ENCODE data around the gene IFT81. TPM values are rescaled to one million over a fixed set of nuclear protein-coding genes. Genes with fewer than 3 reads are reported as not detected.
"Not testable (repeated sequence)": the region's sequence is repeated elsewhere in the genome, so short reads cannot be mapped to it uniquely, and the experiment has no call there.

The IFT81 gene
- polyA plus RNA-seq, 12 donors, result 12.4 to 33.8 (median 21.1) TPM; not detected in 1

DNA sequence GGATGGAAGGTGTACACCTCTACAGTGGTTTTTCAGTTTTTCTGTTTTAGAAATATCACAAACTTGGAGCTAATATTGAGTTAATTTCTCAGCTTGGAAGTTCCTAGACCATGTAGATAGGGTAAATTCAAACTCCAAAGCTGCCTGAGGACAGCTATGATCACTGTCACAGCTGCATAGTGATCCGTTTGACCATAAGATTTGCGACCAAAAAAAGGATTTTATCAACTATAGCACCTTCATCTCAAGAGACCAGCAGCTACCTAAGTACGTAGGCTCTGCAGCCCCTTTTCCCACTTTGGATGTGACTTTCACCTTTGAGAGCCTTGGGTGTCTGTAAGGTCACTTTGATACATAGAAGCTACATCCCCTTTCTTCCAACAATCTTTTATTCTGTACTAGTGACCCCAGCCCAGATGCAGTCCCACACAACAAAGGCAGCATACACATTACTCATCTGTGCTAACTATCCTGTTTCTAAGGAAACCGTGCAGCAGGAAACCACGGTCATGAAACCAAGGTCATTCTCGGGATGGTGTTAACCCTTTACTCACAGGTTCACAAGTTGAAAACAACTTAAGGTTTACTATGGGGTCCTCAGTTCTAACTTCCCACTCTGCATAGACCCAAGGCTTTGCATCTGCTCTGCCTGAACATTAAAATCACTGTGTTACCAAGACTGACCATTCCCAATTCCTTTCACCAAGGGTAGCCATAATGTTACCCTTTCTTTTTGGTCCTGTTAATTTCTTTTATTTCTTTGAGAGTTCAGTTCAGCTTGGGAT lies 75.4 kb downstream of the IFT81 start:
- no peak for DNase-seq

DNA sequence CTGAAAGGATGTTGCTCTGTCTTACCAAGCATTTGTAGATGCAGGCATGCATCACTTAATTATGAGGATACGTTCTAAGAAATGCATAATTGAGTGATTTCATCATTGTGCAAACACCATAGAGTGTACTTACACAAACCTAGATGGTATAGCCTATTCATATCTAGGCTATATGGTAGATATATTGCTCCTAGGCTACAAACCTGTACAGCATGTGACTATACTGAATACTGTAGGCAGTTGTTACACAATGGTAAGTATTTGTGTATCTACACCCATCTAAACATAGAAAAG lies 75.9 kb downstream of the IFT81 start:
- DNase-seq, result no peak

DNA sequence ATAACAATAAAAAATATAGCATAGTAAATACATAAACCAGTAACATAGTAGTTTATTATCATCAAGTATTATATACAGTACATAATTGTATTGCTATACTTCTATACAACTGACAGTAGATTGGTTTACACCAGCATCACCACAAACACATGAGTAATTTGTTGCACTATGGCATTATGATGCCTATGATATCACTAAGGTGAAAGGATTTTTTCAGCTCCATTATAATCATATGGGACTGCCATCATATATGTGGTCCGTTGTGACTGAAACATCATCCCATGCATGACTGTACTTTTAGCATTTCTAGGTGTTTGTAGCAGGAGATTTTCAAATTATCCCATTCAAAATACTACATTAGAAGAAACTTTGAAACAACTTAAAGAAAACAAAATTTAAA lies 77.8 kb downstream of the IFT81 start:
- no peak for DNase-seq

DNA sequence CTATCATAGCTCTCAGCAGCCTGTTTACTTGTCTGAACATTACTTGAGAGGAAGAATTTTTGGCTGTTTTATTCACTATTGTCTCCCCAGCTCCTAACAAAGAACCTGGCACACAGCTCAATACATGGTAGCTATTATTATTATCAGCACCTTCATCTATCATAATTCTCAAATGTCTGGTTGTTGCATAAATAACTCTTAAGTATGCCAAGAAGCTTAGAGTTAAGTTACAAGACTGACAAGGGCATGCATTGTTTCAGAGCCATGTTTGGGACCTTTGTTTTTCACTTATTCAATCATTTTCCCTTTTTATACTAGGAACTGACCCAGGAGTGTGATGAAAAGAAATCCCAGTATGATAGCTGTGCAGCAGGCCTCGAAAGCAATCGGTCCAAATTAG lies 79.4 kb downstream of the IFT81 start:
- no peak for DNase-seq

DNA sequence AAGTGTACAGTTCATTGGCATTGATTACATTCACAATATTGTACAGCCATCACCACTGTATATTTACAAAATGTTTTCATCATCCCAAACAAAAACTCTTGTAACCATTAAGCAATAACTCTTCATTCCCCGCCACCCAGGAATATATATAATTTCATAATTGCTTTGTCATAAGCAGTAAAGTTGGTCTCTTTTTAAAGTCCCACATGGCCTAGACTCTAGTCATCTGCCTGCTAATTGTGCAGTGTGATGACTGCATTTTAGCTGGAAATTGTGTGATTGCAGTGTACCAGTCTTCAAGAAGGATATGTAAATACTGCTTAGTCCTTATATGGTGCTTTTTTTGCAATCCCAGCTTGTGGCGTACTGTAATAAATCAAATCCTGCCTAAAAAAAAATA lies 81.8 kb downstream of the IFT81 start:
- DNase-seq, result no peak

DNA sequence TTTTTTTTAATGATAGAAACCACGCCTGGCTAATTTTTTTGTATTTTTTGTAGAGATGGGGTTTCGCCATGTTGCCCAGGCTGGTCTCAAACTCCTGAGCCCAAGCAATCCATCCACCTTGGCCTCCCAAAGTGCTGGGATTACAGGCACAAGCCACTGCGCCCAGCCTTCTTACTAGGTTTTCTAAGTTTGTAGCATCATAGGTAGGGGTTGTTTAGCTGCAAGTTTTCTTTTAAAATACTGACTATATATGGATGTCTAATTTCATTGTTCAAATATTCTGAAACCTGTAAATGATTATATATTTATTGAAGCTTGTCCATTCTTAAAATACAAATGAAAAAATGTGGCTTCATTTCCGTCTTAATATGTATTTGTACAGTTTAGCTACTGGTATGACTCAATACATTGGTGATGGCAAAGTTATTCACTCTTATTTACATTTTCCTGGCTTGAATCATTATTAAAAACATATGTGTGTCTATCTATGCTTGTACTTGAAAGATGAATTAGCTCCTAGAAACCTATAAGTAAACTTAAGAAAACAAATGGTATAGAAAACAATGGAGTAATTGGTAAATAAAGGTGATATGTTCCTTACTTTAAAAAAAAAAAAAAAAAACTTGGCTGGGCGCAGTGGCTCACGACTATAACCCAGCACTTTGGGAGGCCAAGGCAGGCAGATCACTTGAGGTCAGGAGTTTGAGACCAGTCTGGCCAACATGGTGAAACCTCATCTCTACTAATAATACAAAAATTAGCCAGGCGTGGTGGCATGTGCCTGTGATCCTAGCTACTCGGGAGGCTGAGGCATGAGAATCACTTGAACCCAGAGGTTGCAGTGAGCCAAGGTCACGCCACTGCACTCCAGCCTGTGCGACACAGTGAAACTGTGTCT lies 87.7 kb downstream of the IFT81 start:
- not testable (repeated sequence) for DNase-seq

DNA sequence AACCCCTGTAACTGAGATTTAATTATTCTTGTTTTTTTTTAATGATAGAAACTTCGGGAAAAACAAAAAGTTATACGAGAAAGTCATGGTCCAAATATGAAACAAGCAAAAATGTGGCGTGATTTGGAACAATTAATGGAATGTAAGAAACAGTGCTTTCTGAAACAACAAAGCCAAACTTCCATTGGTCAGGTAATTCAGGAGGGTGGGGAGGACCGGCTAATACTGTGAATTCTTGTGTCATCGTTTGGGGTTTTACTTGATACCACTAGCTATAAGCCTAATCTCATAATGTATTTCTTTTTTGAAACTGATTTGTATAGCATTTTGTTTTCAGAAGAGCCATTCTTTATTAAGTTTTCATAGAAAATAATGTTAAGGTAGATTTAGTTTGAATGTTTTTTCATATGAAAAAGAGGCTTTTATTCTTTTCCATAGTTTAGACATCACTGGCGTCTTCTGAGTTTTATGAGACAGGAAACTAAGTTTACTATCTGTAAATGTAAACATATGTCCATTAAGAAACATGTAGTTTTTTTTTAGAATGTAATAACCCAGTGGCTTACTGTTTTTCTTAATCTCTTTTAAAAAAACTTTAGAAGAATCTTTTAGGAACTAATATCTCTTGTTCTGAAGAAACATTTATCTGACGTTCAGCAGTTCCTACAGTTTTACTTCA lies 94.0 kb downstream of the IFT81 start:
- DNase-seq, result no peak

DNA sequence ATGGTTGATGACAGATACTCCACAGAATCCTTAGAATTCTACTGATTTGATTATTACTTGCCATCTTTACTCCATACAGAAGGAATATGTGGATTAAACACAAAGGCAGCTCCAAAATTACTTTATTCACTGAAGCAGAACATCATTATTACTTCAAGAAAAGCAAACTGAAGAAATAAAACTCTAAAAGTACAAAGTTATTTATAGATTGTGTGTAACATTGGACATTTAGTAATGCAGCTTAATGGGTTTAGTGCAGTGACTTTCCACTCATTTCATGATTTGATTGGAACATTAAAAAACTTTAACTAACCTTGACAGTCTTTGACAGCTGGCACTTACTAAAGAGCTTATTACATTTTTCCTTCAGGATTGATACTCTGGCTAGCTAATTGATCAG lies 97.9 kb downstream of the IFT81 start:
- no peak for DNase-seq

DNA sequence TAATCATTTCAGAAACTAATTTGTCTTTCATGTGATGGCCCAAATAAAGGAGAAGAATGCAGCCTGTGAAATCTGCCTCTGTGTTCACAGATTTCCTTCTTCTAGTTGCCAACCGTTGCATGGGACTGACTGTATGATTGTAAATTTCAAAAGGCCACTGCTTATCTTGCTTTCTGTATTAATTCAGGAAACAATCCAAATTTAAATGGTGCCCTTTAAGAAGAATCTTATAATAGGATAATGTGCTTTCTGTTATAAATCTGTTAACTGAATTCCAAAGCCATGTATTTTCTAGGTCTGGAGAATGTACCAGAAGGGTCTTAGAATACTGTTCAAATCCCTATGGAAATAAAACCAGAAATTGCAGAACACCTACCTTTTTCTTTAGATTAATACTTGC lies 98.3 kb downstream of the IFT81 start:
- no peak for DNase-seq

DNA sequence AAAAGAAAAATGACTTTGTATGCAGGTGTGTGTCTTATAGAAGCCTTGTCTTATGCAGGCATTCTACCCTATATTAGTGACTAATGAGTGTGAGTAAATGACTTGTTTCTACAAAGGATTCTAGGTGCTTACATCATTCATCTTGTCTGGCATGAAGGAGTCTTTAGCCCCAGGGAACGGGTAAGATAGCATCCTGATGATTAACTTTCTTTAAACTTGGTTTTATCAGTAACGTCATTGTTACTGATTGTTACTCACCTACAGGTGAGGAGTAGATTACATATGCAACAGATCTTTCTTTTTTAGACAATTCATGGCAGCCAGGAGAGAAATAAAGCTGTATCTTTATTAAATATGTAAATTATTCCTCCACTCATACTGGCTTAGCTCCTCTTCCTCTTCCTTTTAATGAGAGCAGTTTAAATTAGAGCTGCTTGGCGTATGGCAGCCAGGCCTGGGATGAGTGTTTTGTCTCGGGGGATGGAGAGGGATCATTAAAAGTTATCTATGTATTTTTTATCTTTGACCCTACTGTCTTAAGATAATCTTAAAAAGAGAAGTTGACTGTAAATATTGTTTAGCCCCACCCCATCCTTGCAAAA lies 99.7 kb downstream of the IFT81 start:
- DNase-seq, result no peak

DNA sequence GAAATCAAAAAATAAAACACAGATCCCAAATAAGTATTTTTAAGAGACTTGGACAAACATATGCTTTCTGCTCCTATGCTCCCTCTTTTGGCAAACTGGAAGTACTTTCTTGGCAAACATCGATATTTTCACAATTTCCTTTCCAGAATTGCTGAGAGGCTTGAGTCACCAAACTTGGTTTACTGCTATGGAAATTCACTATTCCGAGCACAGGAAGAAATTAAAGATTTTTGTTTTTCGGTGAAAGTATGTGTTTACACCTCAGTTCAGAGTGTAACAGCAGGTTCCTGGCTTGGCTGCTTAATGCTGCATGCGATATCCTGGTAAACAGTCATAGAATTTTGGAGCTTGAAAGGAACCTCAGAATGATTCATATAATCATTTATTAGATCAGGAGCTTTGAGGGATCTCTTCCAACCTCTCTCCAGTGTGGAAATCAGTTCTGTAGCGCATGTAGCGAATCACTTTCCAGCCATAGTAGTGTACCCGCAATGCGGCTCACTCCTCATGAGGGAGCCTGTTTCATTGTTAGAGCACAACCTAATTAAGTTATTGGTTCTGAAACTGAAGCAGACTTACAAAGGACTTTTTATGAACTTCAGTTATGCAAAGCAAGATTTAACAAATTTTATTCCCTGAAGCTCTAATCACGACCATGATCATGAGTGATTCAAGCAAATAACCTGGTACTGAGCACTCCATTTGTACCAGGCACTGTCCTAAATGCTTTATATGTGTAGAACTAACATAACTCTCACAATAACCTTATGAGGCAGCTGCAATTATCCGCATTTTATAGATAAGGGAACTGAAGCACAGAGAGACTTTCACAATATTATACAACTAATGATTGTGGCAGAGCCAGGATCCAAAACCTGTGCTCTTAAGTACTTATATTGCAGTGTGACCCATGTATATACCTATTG lies 100.5 kb downstream of the IFT81 start:
- peak; percentile 73 for DNase-seq

DNA sequence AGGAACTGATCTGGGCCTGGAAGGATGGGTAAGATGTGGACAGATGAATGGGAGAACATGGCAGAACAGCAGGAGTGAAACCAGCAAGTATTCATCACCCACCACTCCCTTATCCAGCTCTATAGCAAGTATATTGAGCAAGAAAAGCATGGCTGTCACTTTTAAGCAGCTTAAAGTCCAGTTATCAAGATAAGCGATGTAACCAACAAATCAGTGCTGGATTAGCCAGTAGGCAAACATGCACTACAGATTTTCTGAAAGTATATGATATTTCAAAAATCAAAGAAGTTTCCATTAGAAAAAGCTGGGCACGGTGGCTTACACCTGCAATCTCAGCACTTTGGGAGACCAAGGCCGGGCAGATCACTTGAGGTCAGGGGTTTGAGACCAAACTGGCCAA lies 103.0 kb downstream of the IFT81 start:
- no peak for DNase-seq

DNA sequence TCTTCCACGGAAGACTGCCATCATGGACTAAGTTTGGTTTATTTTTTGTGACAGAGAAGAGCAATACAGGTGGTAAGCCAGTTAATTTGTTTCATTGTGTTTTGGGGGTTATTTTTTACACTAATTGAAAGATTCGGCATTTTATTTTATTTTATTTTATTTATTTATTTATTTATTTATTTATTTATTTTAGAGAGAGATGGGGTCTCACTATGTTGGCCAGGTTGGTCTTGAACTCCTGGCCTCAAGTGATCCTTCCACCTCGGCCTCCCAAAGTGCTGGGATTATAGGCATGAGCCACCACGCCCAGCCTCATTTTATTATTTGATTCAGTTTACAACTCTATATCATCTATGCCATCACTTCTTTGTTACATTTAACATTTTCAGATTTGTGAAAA lies 104.2 kb downstream of the IFT81 start:
- DNase-seq, result not testable (repeated sequence)

DNA sequence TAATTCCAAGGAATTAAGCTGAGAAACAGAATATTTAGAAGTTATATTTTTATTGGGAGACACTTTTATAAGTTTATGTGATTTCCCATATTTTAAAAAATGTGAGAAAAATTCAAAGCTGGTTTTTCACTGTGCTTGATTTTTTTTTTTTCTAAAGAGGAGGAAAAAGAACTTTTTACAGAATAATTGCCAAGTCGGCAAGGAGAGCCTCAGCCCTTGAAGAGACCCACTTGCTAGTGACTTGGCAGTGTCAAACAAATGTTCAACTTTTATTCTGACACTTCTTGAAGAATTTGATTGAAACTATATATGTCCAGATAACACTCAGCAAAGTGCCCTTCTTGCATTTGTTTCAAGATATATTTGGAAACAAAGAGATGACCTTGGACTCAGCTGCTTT lies 104.6 kb downstream of the IFT81 start:
- no peak for DNase-seq

DNA sequence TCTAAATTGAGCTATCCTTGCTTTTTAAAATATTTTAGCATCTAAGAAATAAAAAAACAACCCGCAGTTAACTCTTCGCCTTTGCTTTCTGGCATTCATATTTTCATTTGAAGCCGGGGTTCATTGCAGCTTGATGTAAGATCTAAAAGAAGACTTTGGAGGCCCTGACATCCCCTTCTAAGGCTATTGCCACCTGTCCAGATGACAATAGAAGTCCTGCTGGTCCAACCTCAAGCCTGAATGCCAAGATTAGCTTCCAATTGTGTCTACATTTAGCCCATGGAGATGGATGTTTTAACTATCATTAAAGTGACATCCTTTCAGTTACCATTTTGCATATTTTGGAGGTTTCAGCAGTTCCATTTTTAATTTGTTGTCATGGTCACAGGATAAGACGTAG lies 105.3 kb downstream of the IFT81 start:
- DNase-seq, result no peak

DNA sequence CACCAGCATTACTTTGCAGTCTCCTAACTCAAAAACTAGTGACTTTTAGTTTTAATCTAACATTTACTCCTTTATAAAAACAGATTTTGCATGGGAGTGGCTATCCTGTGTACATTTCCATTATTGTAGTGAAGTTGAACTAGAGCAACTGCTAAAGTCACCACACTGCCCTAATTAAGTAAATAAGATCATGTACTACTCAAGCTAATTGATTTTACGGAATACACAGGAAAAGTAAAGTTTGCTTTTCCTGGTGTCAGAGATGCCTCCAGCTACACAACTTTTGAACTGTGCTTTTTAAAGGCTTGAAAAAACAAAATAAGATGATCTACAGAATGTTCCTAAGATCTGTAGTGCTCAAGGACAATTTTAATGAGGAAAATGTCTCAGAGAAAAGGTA lies 106.5 kb downstream of the IFT81 start:
- no peak for DNase-seq

DNA sequence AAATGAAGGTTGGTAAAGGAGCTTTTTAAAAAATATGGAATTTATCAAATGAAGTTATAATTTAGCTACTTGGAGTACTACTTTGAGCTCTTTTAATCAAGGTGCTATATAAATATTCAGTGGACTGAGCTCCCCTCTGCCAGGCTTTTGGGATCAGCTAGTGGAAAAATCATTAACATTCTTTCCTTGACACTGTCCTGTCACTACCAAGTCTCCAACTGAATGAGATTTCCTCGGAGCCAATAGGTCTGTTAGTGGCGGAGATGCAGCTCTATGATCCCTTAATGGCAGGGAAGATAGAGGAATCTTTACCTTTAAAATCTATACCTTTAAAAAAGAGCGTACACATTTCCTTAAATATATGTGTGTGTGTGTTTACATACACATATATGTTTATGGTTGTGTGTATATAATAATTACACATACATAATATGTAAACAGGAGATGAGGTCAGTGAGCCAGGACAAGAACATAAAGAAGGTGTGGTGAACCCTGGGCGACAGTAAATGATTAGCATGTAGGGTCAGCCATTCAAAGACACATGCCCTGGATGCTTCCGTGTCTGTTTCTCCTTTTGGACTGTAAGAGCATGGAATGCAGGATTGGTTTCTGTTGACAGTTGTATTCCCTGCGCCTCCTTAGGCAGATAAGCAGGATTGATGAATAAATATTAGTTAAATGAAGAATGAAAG lies 109.2 kb downstream of the IFT81 start:
- DNase-seq, result no peak

DNA sequence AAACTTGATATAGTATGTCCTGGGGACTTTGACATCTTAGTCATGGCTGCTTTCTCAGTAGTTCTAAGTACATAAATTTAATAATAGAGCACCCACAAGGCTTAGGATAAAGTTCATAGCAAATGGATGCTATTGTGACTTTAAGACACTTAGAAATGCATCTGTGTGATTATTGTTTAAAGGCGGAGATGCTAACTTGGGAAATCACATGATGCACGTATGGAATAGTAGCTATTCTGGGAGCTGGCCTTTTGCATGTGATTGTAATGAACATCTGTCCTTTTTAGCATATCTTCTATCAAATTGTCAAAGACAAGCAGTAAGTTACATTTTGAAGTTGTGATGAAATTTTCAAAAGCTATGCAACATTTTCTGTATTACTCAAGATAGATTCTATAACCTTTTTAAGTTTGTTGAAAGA lies 110.2 kb downstream of the IFT81 start:
- DNase-seq, result no peak

DNA sequence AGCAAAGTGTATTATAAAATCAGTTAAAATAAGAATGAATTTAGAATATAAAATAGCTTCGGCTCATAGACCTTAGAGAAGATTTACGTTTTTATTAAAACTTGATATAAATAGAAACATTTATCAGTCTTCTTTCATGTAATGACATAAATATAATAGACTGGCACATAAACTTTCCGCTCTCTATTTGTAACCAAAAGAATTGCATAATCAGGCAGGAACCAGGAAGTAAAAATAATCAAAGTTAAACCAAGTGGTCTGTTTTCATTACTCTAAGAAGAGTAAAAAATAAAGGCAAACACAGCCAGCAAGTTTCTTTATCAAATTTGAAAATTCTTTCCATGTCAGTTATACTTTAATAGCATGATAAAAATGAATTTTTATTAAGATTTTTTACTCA lies 110.6 kb downstream of the IFT81 start:
- no peak for DNase-seq

DNA sequence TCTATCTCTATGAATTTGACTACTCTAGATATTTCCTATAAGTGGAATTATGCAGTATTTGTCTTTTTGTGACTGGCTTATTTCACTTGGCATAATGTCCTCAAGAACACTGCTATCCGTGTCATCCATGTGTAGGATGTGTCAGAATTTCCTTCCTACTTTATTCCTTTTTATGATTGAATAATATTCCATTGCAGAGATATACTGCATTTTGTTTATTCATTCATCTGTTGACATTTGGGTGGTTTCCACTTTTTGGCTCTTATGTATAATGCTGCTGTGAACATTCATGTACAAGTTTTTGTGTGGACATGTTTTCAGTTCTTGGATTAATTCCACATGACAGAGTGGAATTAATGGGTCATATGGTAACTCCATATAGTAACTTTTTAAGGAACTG lies 111.2 kb downstream of the IFT81 start:
- DNase-seq, result no peak

DNA sequence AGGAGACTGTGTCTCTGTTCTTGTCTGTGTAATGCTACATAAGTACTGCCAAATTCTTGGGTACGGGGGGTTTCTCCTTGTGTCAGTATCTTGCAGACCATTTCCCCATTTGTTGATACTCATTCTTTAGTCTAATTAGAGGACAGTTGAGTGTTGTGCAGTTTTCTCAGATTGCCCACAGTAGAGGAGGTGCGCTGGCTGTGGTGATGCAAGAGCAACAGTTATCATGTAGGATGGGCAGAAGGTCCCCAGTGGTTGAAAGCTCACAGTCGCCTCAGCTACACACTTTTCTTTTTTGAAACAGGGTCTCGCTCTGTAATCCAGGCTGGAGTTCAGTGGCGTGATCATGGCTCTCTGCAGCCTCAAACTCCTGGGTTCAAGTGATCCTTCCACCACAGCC lies 119.1 kb downstream of the IFT81 start:
- DNase-seq, result no peak
